Endothelial cell of umbilical vein (primary cell): ENCODE measurements around the gene ITFG1. TPM values are rescaled to one million over a fixed set of nuclear protein-coding genes. Genes with fewer than 3 reads are reported as not detected.

Experiments used
- BruUV-seq: library from RNA; stranded (reverse); fragments of 400-500 nt; replicated peaks from 2 replicates; lab custom pipeline; 2021; lab: Mats Ljungman, UMichigan
- CTCF ChIA-PET: fragments of 300-600, 350-600 bp; sonication (Branson Sonifier 250); formaldehyde crosslinking; loops from one replicate; lab custom pipeline; 2021; ENCODE audit warnings: antibody characterized with exemption, inconsistent platforms; lab: Charles Lee
- POLR2A ChIA-PET: fragments of 300-600, 350-600 bp; sonication (Branson Sonifier 250); formaldehyde crosslinking; loops from one replicate; lab custom pipeline; 2021; ENCODE audit warnings: antibody characterized with exemption, inconsistent platforms; lab: Charles Lee
- DNase-seq: peaks from one replicate; pipeline ENCODE4 v3.0.0-alpha.2; 2011; ENCODE audit warnings: low read depth, low spot score
- FAIRE-seq: peaks from 2 replicates; lab custom pipeline; 2011; peaks lifted over from hg19 to GRCh38; lab: Jason Lieb, UNC
- H2AFZ ChIP-seq: 2 replicates; pipeline ENCODE4 v1.6.0; 2012; ENCODE audit warnings: low read depth, low read length, control low read depth, inconsistent platforms
- H3K27ac ChIP-seq: 2 replicates; pipeline ENCODE4 v1.5.1; 2011; ENCODE audit warnings: low read depth, mild to moderate bottlenecking, control low read depth, low read length, moderate library complexity; ENCODE audit not compliant: insufficient read depth
- H3K27me3 ChIP-seq, 2 experiments: 2 replicates each; pipeline versions ENCODE4 v1.6.0 to v1.6.1; 2011; ENCODE audit warnings: low read length in 2 of 2, mixed read lengths in 1 of 2; ENCODE audit not compliant: control insufficient read depth in 2 of 2, insufficient read depth in 2 of 2
- H3K36me3 ChIP-seq, 2 experiments: 2 replicates in 1 of 2; 3 replicates in 1 of 2; pipeline ENCODE4 v1.5.1; 2011; ENCODE audit warnings: low read length in 2 of 2, mild to moderate bottlenecking in 1 of 2, moderate library complexity in 1 of 2; ENCODE audit not compliant: control insufficient read depth in 2 of 2, insufficient read depth in 2 of 2; ENCODE audit errors: extremely low read depth in 1 of 2
- H3K4me1 ChIP-seq: 3 replicates; pipeline ENCODE4 v1.5.1; 2011; ENCODE audit warnings: mild to moderate bottlenecking, low read length; ENCODE audit not compliant: control insufficient read depth, insufficient read depth; ENCODE audit errors: extremely low read depth
- H3K4me2 ChIP-seq: 2 replicates; pipeline ENCODE4 v1.6.1; 2011; ENCODE audit warnings: low read length, control low read depth, mixed read lengths; ENCODE audit not compliant: insufficient read depth
- H3K4me3 ChIP-seq, 3 experiments: fragments of 200-600 bp in 1 of 3; sonication (generic), shearing (Covaris generic) in 1 of 3; replicated peaks in 1 of 3; 2 replicates each; pipeline ENCODE4 v1.5.1; 2011 to 2016; ENCODE audit warnings: control low read depth in 3 of 3, low read length in 3 of 3, mild to moderate bottlenecking in 2 of 3, inconsistent platforms in 1 of 3, low read depth in 1 of 3, moderate library complexity in 1 of 3; ENCODE audit not compliant: insufficient read depth in 1 of 3
- H3K79me2 ChIP-seq: 2 replicates; pipeline ENCODE4 v1.6.0; 2012; ENCODE audit warnings: low read length, inconsistent platforms; ENCODE audit not compliant: control insufficient read depth, insufficient read depth
- H3K9ac ChIP-seq: replicated peaks from 2 replicates; pipeline ENCODE3; 2011; ENCODE audit warnings: low read length, control low read depth; ENCODE audit not compliant: insufficient read depth; ENCODE audit errors: extremely low read depth
- H3K9me1 ChIP-seq: replicated peaks from 3 replicates; pipeline ENCODE4 v1.6.0; 2011; ENCODE audit warnings: mild to moderate bottlenecking, low read length; ENCODE audit not compliant: control insufficient read depth, insufficient read depth; ENCODE audit errors: extremely low read depth
- H3K9me3 ChIP-seq: replicated peaks from 2 replicates; pipeline ENCODE4 v1.5.1; 2012; ENCODE audit warnings: low read length, inconsistent platforms; ENCODE audit not compliant: control insufficient read depth, insufficient read depth
- H4K20me1 ChIP-seq: replicated peaks from 2 replicates; pipeline ENCODE3; 2011; ENCODE audit warnings: mild to moderate bottlenecking, low read length; ENCODE audit not compliant: control insufficient read depth, insufficient read depth; ENCODE audit errors: extremely low read depth
- EZH2 ChIP-seq: IDR thresholded peaks from 2 replicates; pipeline ENCODE4 v1.6.1; 2012; ENCODE audit warnings: borderline replicate concordance, low read depth, mild to moderate bottlenecking, moderate library complexity, low read length, inconsistent platforms; ENCODE audit not compliant: severe bottlenecking
- FOS ChIP-seq: IDR thresholded peaks from 2 replicates; pipeline ENCODE4 v1.6.1; 2011; ENCODE audit warnings: mild to moderate bottlenecking, low read length, moderate library complexity, borderline replicate concordance; ENCODE audit not compliant: insufficient read depth
- GATA2 ChIP-seq: IDR thresholded peaks from 2 replicates; pipeline ENCODE4 v1.7.0; 2011; ENCODE audit warnings: low read depth, mild to moderate bottlenecking, moderate library complexity, mixed read lengths, low read length; ENCODE audit not compliant: insufficient read length, insufficient read depth
- JUN ChIP-seq: IDR thresholded peaks from 2 replicates; pipeline ENCODE4 v1.6.1; 2011; ENCODE audit warnings: borderline replicate concordance, low read depth; ENCODE audit not compliant: insufficient read length, insufficient read depth
- MYC ChIP-seq: IDR thresholded peaks from one replicate; pipeline ENCODE4 v1.6.1; 2011; ENCODE audit warnings: mild to moderate bottlenecking, low read depth, low read length
- POLR2A ChIP-seq: IDR thresholded peaks from 2 replicates; pipeline ENCODE4 v1.6.1; 2012; ENCODE audit warnings: low read depth, mild to moderate bottlenecking, control low read depth, low read length
- POLR2AphosphoS5 ChIP-seq: IDR thresholded peaks from 2 replicates; pipeline ENCODE4 v1.6.1; 2012; ENCODE audit warnings: low read depth, mild to moderate bottlenecking, control low read depth, low read length, moderate library complexity; ENCODE audit not compliant: insufficient read depth
- dilution Hi-C: fragments of 300-500 bp; cut with MboI; formaldehyde crosslinking; loops from one replicate; pipeline ENCODE4 v1.15.0; 2019; ENCODE audit warnings: low sequenced_read_pairs; ENCODE audit not compliant: extremely low pct_ligation_motif_present
- intact Hi-C: fragments of 100-400 bp; cut with micrococcal nuclease; formaldehyde crosslinking; loops from one replicate; pipeline ENCODE4 v1.10.0; 2022
- polyA plus RNA-seq, 4 experiments: library from polyadenylated mRNA; depleted of rRNA in 3 of 4; stranded (reverse) in 3 of 4; unstranded in 1 of 4; fragments of >200 nt; gene quantifications; 2 replicates each; pipeline versions ENCODE4 v1.2.1 to v1.2.3, GENCODE V29; 2011 to 2012; ENCODE audit warnings: missing spikeins in 1 of 4
- total RNA-seq: library from RNA; stranded (reverse); gene quantifications from 2 replicates; pipeline ENCODE4 v1.2.3, GENCODE V29; 2021
- TF ChIP-seq, protein P1 (sequence below): IDR thresholded peaks from 2 replicates; pipeline ENCODE4 v1.6.1; 2011; ENCODE audit not compliant: insufficient read depth, insufficient read length
- TF ChIP-seq, protein P2 (sequence below), 2 donors: IDR thresholded peaks; 1 replicate in 1 of 2; 2 replicates in 1 of 2; pipeline ENCODE4 v1.5.1; 2011; ENCODE audit warnings: low read length in 2 of 2, mild to moderate bottlenecking in 2 of 2, moderate library complexity in 2 of 2, control low read depth in 1 of 2, inconsistent platforms in 1 of 2, low read depth in 1 of 2; ENCODE audit not compliant: insufficient read depth in 1 of 2; ENCODE audit errors: extremely low read depth in 1 of 2

Gene ITFG1
- total and polyA plus RNA-seq, 2 donors (not counting 3 experiments of a cell fraction or from before 2014, with no cell fraction given) = 32.1 to 44.2 TPM

DNA sequence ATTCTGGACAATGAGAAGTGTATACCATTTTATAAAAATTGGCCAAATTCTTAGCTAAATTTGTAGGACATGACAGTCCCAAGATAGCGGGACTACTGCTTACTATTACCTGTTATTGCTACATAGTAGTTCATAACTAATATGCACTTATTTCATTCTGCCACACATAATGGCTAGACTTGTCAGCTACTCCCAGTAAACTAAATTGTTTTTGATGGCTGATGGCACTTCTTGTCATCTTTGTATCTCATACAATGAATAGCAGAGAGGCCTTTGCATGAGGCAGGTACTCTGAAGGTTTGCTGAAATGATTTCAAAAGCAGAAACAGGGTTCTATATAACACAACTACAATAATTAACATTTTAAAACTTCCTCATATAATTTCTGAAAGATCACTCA lies 44.0 kb downstream of the ITFG1 start:
- intact Hi-C loops (no loop called here), dilution Hi-C loops (no loop called here)
- Histone ChIP-seq H3K36me3 (no peaks in the 10 kb centered on the region), H3K27ac (no peak overlapping the region), H2AFZ (no peak overlapping the region), H3K9ac (no peak overlapping the region), H3K9me3 (no peaks in the 10 kb centered on the region), H3K79me2 (no peaks in the 10 kb centered on the region), H4K20me1 (no peaks in the 10 kb centered on the region), H3K27me3 (no peaks in the 10 kb centered on the region), H3K4me2 (no peak overlapping the region), H3K4me1 (no peaks in the 10 kb centered on the region), H3K9me1 (no peaks in the 10 kb centered on the region), H3K4me3 (no peak overlapping the region)
- CTCF ChIA-PET = interaction anchor here (1.2 kb wide), 1 partner anchor 9 kb away, joined by 4 read pairs; no protein-coding TSS in a partner anchor
- POLR2A ChIA-PET = no interaction called here
- DNase-seq = no peak
- TF ChIP-seq POLR2AphosphoS5 (no peak), GATA2 (no peak), FOS (no peak)
- BruUV-seq = no TSS peak
- no peak for FAIRE-seq

DNA sequence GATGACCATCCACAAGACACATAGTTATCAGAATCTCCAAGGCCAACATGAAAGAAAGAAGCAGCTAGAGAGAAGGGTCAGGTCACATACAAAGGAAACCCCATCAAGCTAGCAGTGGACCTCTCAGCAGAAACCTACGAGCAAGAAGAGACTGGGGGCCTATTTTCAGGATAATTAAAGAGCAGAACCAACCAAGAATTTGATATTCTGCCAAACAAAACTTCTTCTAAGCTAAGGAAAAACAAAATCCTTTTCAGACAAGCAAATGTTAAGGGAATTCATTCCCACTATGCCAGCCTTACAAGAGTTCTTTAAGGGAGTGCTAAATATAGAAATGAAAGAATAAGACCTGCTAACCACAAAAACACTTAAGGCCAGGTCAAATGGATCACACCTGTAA lies 47.8 kb downstream of the ITFG1 start:
- Histone ChIP-seq H3K27ac (no peak overlapping the region), H3K4me1 (no peaks in the 10 kb centered on the region), H3K36me3 (no peaks in the 10 kb centered on the region), H3K9ac (no peak overlapping the region), H3K9me1 (no peaks in the 10 kb centered on the region), H3K4me3 (no peak overlapping the region), H3K79me2 (no peaks in the 10 kb centered on the region), H4K20me1 (no peaks in the 10 kb centered on the region), H2AFZ (no peak overlapping the region), H3K27me3 (no peaks in the 10 kb centered on the region), H3K9me3 (no peaks in the 10 kb centered on the region), H3K4me2 (no peak overlapping the region)
- no peak for TF ChIP-seq JUN
- TF ChIP-seq, protein P1, sequence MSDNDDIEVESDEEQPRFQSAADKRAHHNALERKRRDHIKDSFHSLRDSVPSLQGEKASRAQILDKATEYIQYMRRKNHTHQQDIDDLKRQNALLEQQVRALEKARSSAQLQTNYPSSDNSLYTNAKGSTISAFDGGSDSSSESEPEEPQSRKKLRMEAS = no peak
- no peak for TF ChIP-seq GATA2
- TF ChIP-seq FOS = no peak
- no peak for TF ChIP-seq EZH2
- TF ChIP-seq MYC = no peak
- TF ChIP-seq POLR2A = no peak
- TF ChIP-seq, protein P2, sequence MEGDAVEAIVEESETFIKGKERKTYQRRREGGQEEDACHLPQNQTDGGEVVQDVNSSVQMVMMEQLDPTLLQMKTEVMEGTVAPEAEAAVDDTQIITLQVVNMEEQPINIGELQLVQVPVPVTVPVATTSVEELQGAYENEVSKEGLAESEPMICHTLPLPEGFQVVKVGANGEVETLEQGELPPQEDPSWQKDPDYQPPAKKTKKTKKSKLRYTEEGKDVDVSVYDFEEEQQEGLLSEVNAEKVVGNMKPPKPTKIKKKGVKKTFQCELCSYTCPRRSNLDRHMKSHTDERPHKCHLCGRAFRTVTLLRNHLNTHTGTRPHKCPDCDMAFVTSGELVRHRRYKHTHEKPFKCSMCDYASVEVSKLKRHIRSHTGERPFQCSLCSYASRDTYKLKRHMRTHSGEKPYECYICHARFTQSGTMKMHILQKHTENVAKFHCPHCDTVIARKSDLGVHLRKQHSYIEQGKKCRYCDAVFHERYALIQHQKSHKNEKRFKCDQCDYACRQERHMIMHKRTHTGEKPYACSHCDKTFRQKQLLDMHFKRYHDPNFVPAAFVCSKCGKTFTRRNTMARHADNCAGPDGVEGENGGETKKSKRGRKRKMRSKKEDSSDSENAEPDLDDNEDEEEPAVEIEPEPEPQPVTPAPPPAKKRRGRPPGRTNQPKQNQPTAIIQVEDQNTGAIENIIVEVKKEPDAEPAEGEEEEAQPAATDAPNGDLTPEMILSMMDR (IDR thresholded peaks at IDR 0.05; ENCODE audit: extremely low read depth in 1 of 2, insufficient read depth in 1 of 2, low read depth in 1 of 2, low read length in 2 of 2) = no peak
- no peak for TF ChIP-seq POLR2AphosphoS5
- intact Hi-C loops = no loop called here
- no TSS peak for BruUV-seq
- ChIA-PET CTCF (no interaction called here), POLR2A (no interaction called here)
- dilution Hi-C loops = no loop called here
- FAIRE-seq = no peak
- no peak for DNase-seq
